ENCODE measurements around the gene IFT57.

Gene IFT57

DNA sequence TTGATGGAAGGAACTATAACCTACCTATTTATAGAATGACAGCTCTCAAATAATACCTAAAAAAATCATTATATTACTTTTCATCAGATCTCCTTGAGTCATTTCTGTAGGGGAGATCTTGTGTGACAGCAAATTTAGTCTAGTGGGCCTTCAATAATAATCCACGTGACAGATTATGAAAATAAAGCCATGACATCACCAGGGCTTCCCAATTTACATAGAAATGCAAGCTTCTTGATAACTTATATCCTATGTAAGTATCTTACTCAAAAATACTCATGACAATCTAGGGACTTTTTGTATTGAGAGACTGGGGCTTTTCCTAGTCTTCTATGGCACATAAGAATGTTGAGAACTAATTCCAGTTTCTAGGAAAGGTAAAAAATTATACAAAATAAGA is 21.6 kb downstream of the IFT57 start:
- FAIRE-seq (no peak), DNase-seq (ENCODE audit: insufficient read length, low spot score) (no peak)

DNA sequence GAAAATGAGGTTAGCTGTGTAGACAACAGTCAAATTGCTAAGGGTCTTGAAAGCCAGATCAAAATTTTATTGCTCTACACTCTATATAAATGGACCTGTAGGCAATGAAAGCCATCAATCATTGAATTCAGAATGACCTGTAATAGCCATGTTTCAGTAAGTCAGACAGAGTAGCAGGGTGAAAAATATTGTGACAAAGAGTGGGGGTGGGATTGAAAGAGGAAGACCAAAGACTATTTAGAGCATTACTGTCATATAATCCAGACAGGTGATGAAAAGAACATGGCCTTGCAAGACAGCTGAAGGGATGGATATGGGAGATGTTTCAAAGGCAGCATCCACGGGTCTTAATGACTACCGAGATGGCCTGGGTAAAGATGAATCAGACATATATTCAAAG is 22.2 kb downstream of the IFT57 start:
- no peak for DNase-seq (ENCODE audit: insufficient read length, low spot score)
- FAIRE-seq, result no peak
- TF ChIP-seq POLR2A (IDR thresholded peaks at IDR 0.05; ENCODE audit: low read depth, low read length), result no peak

More for the DNA sequence above, 21.6 kb downstream of the IFT57 start:
- no peak for TF ChIP-seq POLR2A (IDR thresholded peaks at IDR 0.05; ENCODE audit: low read depth, low read length)

DNA sequence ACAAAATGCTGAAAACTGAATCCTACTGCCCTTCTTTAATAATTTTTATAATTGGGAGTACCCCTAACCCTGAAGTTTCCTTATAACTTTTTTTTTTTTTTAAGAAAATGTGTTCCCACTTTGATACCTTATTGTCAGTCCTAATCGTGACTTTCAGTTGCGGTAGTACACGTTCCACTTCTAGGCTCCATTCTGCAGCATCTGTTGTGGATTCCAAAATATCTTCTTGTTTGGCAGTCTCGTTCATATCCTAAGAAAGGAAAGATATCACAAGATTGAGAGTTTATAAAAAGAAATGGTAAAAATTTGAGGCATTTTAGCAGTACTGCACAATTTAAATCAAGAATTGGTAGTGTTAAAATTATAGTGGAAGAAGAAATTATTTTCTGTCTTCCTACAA is 30.8 kb downstream of the IFT57 start:
- FAIRE-seq (no peak), DNase-seq (ENCODE audit: insufficient read length, low spot score) (no peak)
- no peak for TF ChIP-seq POLR2A (IDR thresholded peaks at IDR 0.05; ENCODE audit: low read depth, low read length)

DNA sequence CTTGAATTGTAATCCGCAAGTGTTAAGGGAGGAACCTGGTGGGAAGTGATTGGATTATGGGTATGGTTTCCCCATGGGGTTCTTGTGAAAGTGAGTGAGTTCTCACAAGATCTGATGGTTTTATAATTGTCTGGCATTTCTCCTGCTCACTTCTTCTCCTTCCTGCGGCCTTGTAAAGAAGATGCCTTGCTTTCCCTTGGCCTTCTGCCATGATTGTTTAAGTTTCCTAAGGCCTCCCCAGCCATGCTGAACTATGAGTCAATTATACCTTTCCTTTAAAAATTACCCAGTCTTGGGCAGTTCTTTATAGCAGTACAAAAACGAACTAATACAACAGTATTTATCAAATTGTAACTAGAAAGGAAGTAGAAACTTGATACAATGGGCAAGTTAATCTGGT is 31.9 kb downstream of the IFT57 start:
- DNase-seq (ENCODE audit: insufficient read length, low spot score) (no peak), FAIRE-seq (no peak)
- TF ChIP-seq POLR2A (IDR thresholded peaks at IDR 0.05; ENCODE audit: low read depth, low read length), result no peak

DNA sequence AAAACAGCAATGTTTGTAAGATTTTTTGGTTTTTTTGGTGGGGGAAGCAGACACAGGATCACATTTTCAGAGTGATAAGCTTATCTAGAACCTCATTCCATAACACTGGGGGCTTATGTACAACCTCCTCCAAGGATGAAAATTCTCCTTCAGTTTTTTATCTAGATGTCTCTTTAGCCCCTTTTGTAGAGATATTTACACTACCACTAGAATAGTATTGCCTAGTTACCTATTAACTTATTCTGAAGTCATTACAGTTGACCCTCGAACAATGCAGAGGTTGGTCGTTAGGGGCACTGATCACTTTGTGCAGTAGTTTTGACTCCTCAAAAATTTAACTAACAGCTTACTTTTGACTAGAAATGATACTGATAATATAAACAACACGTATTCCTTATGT is 32.8 kb downstream of the IFT57 start:
- DNase-seq (ENCODE audit: insufficient read length, low spot score), result no peak
- no peak for FAIRE-seq
- TF ChIP-seq POLR2A (IDR thresholded peaks at IDR 0.05; ENCODE audit: low read depth, low read length), result no peak

DNA sequence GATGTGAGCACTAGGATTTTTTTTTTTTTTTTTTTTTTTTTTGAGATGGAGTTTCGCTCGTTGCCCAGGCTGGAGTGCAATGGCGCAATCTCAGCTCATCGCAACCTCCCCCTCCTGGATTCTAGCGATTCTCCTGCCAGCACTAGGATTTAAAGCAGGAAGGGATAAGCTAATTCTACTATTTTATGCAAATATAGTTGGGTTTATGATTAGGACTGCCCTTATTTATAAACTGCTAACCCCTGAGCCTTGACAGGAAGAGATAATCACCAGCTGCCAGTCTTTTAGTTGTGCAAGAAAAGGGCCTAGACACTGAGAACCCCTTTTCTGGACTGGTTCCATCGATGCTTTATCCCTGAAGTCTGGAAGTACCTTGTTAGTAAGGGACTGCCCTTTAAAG is 36.7 kb downstream of the IFT57 start:
- no peak for TF ChIP-seq POLR2A (IDR thresholded peaks at IDR 0.05; ENCODE audit: low read depth, low read length)
- FAIRE-seq (no peak), DNase-seq (ENCODE audit: insufficient read length, low spot score) (no peak)

DNA sequence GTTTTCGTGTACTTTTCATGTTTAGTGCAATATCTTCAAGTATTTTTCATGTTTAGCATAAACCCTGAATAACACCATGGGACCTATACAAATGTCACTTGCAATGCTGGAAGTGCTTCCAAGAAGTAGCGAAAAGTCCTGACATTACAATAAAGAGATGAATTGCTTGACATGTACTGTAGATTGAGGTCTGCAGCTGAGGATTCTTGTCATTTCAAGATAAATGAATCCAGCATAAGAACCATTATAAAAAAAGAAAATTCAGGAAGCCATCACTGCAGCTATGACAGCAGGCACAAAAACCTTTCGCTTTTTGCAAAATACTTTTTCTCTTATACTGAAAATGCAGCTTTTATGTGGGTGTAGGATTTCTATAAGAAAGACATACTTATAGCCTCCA is 37.4 kb downstream of the IFT57 start:
- no peak for FAIRE-seq

DNA sequence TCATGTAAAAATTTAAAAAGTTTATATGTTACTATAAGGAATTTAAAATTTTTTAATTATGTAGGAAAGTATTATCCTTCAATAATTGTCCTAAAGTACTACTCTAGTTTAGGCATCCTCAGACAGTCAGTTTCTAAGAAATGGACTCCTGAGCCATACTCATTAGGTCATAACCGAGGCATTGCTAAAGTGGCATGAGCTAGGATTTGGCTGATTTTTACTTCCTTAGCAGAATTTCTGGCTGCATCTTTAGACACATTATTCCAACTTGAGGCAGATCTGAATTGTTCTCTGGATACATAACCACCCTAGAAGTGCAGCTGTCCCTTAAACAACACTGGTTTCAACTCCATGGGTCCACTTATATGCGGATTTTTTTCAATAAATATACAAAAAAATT is 38.3 kb downstream of the IFT57 start:
- no peak for FAIRE-seq
- DNase-seq (ENCODE audit: insufficient read length, low spot score), result no peak
- TF ChIP-seq POLR2A (IDR thresholded peaks at IDR 0.05; ENCODE audit: low read depth, low read length), result no peak

More for the DNA sequence above, 37.4 kb downstream of the IFT57 start:
- TF ChIP-seq POLR2A (IDR thresholded peaks at IDR 0.05; ENCODE audit: low read depth, low read length), result no peak
- no peak for DNase-seq (ENCODE audit: insufficient read length, low spot score)

DNA sequence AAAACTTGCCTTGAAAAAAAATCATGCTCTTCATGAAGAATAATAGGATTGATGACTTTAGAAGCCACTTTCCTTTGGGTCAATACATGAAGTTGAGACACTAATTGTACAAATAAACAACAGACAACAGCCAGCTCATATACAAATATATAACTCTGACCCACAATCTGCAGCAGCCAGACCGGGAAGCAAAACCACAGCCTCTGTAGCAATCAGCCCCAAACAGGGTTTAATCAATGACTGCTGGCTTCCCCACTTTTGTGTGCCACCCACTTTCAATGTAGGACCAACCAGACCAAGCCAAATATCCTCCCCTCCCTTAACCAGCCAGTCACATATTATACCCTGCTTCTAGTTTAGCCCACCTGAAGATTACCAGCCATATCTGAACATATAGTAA is 39.0 kb downstream of the IFT57 start:
- DNase-seq (ENCODE audit: insufficient read length, low spot score) (no peak), FAIRE-seq (peak; percentile 41)
- TF ChIP-seq POLR2A (IDR thresholded peaks at IDR 0.05; ENCODE audit: low read depth, low read length), result no peak

DNA sequence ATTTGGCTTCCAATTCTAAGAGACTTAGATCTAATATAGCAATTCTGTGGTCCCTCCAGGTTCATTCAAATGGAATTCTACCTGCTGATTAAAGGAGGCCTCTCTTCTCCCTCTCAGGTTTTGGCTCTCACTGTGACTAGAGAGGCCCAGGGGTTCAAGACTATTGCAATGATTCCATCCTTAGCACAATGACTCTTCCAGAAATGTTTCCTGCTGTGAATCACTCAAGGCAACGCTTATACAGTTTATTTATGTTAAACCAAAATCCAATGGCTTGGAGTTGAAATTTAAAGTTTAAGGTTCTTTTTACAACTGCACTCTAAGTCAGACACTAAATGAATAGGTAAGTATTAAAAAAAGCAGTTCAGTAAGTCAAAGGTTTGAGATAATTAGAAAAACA is 39.9 kb downstream of the IFT57 start:
- FAIRE-seq (peak; percentile 72), DNase-seq (ENCODE audit: insufficient read length, low spot score) (no peak)
- no peak for TF ChIP-seq POLR2A (IDR thresholded peaks at IDR 0.05; ENCODE audit: low read depth, low read length)

DNA sequence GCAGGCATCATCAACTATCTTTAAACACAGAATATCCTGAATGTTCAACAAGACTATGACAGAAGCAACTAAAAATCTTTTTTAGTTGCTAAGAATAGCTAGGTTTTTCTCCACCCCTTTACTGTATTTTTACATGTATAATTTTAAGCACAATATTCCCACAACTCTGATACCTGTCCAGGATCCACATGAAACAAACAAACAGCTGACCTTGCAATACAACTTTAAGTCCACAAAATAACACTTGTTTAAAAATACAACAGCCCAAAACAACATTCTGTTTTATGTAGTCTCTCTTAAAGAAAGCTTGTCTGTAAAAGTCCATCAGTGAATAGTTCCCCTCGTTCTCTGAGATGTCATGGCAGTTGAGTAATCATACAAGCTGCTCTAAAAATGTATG is 41.1 kb downstream of the IFT57 start:
- peak; percentile 83 for FAIRE-seq
- DNase-seq (ENCODE audit: insufficient read length, low spot score), result no peak
- TF ChIP-seq POLR2A (IDR thresholded peaks at IDR 0.05; ENCODE audit: low read depth, low read length), result no peak

DNA sequence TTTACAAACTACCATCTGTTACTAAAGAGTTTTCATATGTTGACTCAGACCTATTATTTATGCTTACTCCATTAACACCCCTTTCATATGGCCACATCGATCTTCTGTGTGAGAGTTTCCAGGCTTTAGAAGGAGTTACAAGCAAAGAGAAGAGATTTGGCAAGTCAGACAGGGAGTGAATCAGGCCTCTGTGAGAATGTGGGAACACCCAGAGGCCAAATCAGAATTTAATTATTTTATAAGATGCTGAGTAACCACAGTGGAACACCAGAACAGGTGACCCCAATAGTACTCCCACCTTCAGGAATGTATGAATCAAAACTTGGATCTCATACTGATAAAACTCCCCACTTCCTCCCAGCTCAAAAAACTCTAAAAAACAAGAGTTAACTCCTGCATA is 42.0 kb downstream of the IFT57 start:
- peak; percentile 69 for FAIRE-seq

DNA sequence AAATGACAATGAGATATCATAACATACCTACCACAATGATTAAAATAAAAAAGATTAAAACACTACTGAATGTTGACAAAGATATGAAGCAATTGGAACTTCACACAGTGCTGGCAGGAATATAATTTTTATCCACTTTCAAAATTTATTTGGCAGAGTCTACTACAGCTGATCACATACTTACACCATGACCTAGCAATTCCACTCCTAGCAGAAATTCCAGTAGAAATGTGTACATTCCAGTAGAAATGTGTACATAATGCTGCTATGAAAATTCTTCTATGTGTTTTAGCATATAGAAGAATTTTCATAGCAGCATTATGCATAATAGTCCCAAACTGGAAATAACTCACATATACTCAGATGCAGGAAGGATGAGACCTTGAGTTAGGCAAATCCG is 43.5 kb downstream of the IFT57 start:
- FAIRE-seq (peak; percentile 23), DNase-seq (ENCODE audit: insufficient read length, low spot score) (no peak)
- TF ChIP-seq POLR2A (IDR thresholded peaks at IDR 0.05; ENCODE audit: low read depth, low read length), result no peak

More for the DNA sequence above, 42.0 kb downstream of the IFT57 start:
- no peak for TF ChIP-seq POLR2A (IDR thresholded peaks at IDR 0.05; ENCODE audit: low read depth, low read length)
- DNase-seq (ENCODE audit: insufficient read length, low spot score), result no peak

DNA sequence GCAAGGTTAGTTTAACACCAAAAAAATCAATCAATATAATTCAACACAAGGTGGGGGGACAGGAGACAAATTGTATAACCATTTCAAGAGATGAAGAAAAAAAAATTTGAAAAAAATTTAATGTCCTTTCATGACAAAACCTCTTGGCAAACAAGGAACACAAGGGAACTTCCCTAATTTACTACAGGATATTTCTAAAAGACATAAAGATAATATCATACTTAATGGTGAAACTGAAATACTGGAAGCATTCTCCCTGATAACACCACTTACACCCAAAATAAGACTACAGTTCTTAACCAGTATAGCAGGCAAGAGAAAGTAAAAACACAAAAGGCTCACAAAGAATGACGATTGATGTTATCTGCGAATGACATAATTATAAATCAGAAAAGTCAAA is 44.7 kb downstream of the IFT57 start:
- no peak for DNase-seq (ENCODE audit: insufficient read length, low spot score)
- TF ChIP-seq POLR2A (IDR thresholded peaks at IDR 0.05; ENCODE audit: low read depth, low read length), result no peak
- FAIRE-seq, result no peak

DNA sequence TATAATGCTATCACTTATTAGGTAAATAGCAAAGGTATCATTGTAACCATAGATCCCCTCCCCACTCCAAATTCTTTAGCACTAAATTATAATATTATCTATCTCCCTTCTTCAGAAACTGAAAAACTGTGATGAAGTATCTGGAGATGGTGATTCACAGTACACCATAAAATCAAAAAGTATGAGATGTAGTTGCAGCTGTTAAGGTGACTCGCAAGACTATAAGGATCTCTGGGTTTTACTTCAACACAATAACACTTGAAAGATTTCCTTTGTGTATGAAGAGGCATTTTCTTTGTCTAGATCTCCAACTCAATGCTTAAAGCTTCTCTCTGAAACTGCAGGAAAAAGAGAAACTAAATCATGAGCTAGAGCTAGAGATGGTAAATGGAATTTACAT is 46.9 kb downstream of the IFT57 start:
- no peak for TF ChIP-seq POLR2A (IDR thresholded peaks at IDR 0.05; ENCODE audit: low read depth, low read length)
- FAIRE-seq (peak; percentile 66), DNase-seq (ENCODE audit: insufficient read length, low spot score) (no peak)

DNA sequence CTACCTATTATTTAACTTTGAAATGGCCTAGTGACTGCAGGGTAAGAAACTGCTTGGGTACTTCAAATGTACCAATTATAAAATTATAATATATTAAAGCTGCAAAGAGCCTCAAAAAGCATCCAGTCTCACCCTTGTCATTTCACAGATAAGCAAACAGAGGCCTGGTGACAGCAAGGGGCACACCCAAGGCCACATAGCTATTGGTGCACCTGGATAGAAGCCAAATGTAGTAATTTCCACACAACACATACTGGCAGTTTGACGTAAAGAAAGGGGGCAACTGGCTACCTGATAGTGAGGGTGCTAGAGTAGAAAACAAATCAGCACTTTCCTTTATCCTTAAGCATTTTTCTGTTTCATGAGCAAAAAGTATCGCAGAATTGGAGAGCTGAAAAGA is 51.1 kb downstream of the IFT57 start:
- no peak for DNase-seq (ENCODE audit: insufficient read length, low spot score)
- TF ChIP-seq POLR2A (IDR thresholded peaks at IDR 0.05; ENCODE audit: low read depth, low read length), result no peak
- no peak for FAIRE-seq
